Neutrophil (primary cell): Measurements from ENCODE around the gene KLHDC3.

Source experiments
- H3K27ac ChIP-seq: fragments of 200-600 bp; sonication (generic); 2 replicates; pipeline ENCODE4 v1.5.1; 2016; ENCODE audit warnings: mild to moderate bottlenecking, moderate library complexity
- H3K27me3 ChIP-seq: fragments of 200-600 bp; sonication (generic); 2 replicates; pipeline ENCODE4 v1.6.0; 2016; ENCODE audit warnings: mild to moderate bottlenecking
- H3K36me3 ChIP-seq: fragments of 200-600 bp; sonication (generic); 2 replicates; pipeline ENCODE4 v1.5.1; 2017
- H3K4me1 ChIP-seq, 2 experiments: fragments of 200-600 bp in 1 of 2; sonication (generic) in 1 of 2; 1 replicate in 1 of 2; 2 replicates in 1 of 2; pipeline versions ENCODE4 v1.5.1 to v1.6.1; 2013 to 2016; ENCODE audit warnings: low read depth in 1 of 2, low read length in 1 of 2, mild to moderate bottlenecking in 1 of 2, moderate library complexity in 1 of 2; ENCODE audit not compliant: control insufficient read depth in 1 of 2, insufficient read depth in 1 of 2
- H3K4me3 ChIP-seq, 2 experiments: fragments of 200-600 bp in 1 of 2; sonication (generic) in 1 of 2; 1 replicate in 1 of 2; 2 replicates in 1 of 2; pipeline ENCODE4 v1.5.1; 2013 to 2016; ENCODE audit warnings: low read depth in 1 of 2, low read length in 1 of 2, mild to moderate bottlenecking in 1 of 2, moderate library complexity in 1 of 2
- H3K9me3 ChIP-seq: fragments of 200-600 bp; sonication (generic); 2 replicates; pipeline ENCODE4 v1.5.1; 2016
- TF ChIP-seq, protein P1 (sequence below): fragments of 200-600 bp; sonication (generic); IDR thresholded peaks from 2 replicates; pipeline ENCODE4 v1.5.1; 2016; ENCODE audit warnings: antibody characterized with exemption

The KLHDC3 gene

DNA sequence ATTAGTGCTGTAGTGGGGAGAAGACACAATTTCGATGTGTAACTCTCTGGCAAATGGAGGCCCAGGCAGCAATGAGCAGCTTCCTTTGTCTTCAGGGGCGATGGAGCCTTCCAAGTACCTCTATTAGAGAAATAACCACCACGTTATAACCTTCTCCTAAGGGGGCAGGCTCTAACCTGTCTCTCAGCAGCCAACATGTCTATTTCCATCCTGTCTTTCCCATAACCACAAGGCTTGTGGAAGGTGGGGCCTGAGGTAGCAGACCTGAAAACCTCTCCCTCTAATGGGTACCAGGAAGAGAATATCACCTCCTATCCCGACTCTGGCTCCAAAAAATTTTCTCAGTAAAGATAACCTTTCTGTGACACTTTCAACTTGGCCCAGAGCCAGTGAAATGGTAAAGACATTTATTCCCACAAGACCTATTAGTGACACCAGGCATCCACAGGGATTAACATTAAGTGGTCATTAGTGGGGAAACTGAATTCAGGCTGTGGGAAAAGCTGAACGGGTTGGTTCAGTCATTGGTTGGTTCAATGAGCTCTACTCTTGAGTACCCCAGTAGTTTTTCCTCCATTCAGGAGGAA lies 39.0 kb upstream of the KLHDC3 start:
- Histone ChIP-seq H3K4me1 (peaks cover 31 to 37% of the 10 kb centered on the region in 2 experiments), H3K9me3 (no peaks in the 10 kb centered on the region), H3K4me3 (no peak overlapping the region), H3K27me3 (no peaks in the 10 kb centered on the region), H3K27ac (no peak overlapping the region), H3K36me3 (peaks cover 18% of the 10 kb centered on the region)
- TF ChIP-seq, protein P1, sequence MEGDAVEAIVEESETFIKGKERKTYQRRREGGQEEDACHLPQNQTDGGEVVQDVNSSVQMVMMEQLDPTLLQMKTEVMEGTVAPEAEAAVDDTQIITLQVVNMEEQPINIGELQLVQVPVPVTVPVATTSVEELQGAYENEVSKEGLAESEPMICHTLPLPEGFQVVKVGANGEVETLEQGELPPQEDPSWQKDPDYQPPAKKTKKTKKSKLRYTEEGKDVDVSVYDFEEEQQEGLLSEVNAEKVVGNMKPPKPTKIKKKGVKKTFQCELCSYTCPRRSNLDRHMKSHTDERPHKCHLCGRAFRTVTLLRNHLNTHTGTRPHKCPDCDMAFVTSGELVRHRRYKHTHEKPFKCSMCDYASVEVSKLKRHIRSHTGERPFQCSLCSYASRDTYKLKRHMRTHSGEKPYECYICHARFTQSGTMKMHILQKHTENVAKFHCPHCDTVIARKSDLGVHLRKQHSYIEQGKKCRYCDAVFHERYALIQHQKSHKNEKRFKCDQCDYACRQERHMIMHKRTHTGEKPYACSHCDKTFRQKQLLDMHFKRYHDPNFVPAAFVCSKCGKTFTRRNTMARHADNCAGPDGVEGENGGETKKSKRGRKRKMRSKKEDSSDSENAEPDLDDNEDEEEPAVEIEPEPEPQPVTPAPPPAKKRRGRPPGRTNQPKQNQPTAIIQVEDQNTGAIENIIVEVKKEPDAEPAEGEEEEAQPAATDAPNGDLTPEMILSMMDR, result no peak

DNA sequence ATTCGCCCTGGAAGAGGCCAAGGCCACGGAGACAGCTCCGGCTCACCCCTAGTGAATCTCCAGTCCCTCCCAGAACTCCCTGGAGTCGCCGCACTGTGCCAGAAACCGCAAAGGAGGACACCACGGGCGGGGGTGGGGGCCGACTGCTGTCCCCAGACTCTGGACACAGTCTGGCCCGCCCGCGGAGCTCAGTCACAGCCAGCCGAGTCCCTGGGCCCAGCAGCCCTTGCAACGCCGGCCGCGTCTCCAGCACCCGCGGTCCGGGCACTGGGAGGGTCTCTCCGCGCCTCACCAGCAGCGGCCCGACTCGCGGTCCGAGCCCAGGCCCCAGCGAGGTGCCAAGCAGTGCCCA lies 35.6 kb upstream of the KLHDC3 start:
- Histone ChIP-seq H3K4me3 (peak overlapping the region; percentile 73 to 95), H3K27me3 (no peaks in the 10 kb centered on the region), H3K9me3 (no peaks in the 10 kb centered on the region), H3K36me3 (peaks cover 7% of the 10 kb centered on the region), H3K27ac (peak overlapping the region; percentile 81), H3K4me1 (peaks cover 32 to 37% of the 10 kb centered on the region in 2 experiments)
- TF ChIP-seq, protein P1, result no peak

DNA sequence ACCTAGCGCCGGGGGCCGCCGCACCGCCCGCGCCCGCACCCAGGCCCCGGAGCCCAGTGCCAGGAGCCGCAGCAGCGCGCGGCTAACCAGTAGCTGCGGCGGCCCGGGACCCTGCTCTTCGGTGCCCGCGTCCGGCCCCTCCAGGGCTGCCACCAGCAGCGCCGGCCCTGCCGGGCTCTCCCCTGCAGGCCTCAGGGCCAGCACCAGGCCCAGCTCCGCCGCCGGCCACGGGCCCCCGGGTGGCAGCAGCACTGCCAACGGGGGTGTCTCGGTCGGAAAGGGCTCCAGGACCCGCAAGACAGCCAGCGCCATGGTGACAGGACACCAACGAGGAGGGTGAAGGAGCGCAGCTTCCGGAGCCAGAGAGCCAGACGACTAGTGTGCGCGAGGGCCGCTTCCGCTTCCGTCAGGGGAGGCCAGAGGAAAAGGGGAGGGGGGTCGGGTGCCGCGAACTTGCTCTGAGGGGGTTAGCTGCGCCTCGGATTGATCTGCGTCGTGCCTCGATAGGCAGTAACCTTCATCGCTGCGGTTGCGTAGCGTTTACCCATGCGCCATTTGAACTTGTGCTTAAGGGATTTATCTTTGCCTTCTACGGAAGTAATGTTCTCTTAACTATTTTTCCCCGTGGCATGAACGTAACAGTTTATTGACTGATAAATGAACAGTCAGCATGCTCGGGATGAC lies 35.1 kb upstream of the KLHDC3 start, which contains the start of gene PEX6:
Gene PEX6, minus strand, starts transcription at position 343 of the 684 bp plus-strand sequence. Its CDS starts 31 bp downstream, at position 312.
- Histone ChIP-seq H3K4me3 (peak within 1 kb of the TSS; percentile 73 to 95), H3K4me1 (peaks cover 34 to 37% of the 10 kb centered on the region in 2 experiments)
- TF ChIP-seq, protein P1, result no peak

DNA sequence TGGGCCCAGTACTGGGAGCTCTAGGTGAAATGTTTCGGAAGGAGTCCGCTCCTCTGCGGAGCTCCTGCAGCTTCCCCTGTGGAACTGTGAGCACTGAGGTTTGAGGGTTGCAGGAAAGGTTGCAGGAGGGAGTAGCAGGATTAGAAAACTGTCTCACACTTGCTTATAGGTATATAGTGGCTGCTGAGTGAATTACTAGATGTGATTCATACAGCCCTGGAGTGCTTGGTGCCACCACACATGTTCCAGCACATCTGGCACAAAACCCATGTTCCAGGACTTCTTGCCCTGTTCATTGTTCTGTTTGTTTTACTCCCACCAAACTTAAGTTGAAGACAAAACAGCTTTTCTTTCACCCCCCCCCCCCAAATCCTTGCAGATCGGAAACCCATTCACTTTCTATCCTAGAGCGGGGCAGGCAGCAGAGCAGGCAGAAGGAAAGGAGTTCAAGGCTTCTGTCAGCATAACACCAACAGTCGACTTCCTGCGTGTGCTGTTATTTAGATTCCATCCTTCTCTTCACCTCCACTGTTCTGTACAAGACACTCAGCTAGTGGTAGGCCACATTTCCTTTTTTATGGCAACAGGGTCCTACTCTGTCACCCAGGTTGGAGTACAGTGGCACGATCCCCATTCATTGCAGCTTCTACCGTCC lies 34.4 kb upstream of the KLHDC3 start:
- H3K9me3 ChIP-seq, result no peaks in the 10 kb centered on the region
- TF ChIP-seq, protein P1, result no peak
- H3K4me3 ChIP-seq, result peak overlapping the region; percentile 73 to 95
- H3K4me1 ChIP-seq, result peaks cover 35% of the 10 kb centered on the region in 2 experiments
- no peaks in the 10 kb centered on the region for H3K36me3 ChIP-seq
- no peaks in the 10 kb centered on the region for H3K27me3 ChIP-seq
- H3K27ac ChIP-seq, result peak overlapping the region; percentile 81

More for the DNA sequence above, 35.1 kb upstream of the KLHDC3 start, which contains the start of gene PEX6:
- Histone ChIP-seq H3K36me3 (peaks cover 2% of the 10 kb centered on the region), H3K27ac (peak within 1 kb of the TSS; percentile 81), H3K9me3 (no peaks in the 10 kb centered on the region), H3K27me3 (no peaks in the 10 kb centered on the region)

DNA sequence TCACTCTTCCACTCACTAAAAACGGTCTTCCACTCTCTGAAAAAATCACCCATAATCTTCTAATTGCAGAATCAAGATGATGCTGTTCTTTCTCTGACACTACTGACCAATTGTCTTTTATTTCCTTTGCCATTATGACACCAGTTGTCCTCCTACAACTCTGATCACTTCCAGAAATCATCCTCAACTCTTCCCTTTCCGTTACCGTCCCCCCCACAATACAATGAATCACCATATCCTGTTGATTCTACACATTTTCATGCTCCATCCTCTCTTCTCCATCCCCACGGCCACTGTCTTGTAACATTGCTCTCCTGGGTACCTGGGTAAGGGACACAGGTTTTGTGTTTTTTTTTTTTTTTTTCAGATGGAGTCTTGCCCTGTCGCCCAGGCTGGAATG lies 32.2 kb upstream of the KLHDC3 start:
- TF ChIP-seq, protein P1, result no peak
- Histone ChIP-seq H3K36me3 (no peaks in the 10 kb centered on the region), H3K4me1 (peaks cover 47 to 48% of the 10 kb centered on the region in 2 experiments)

More for the DNA sequence above, 32.2 kb upstream of the KLHDC3 start:
- Histone ChIP-seq H3K9me3 (no peaks in the 10 kb centered on the region), H3K27ac (no peak overlapping the region), H3K4me3 (no peak overlapping the region), H3K27me3 (no peaks in the 10 kb centered on the region)
